Eye (tissue), 1 donor: Measurements from ENCODE around the gene TEP1.
"Not testable (repeated sequence)": the region's sequence is repeated elsewhere in the genome, so short reads cannot be mapped to it uniquely, and the experiment has no call there.

Experiments used
- DNase-seq: peaks from one replicate; pipeline ENCODE4 v3.0.0-alpha.2; 2015

The TEP1 gene

GRCh38 chr14:20386276-20386855, 26.9 kb downstream of the TEP1 start:
- no peak for DNase-seq

- no peak for DNase-seq
Measured at GRCh38 chr14:20384886-20385285, 28.4 kb downstream of the TEP1 start.

- no peak for DNase-seq
Measured at GRCh38 chr14:20384321-20384720, 29.0 kb downstream of the TEP1 start.

- no peak for DNase-seq
Measured at GRCh38 chr14:20383636-20384035, 29.7 kb downstream of the TEP1 start.

DNA sequence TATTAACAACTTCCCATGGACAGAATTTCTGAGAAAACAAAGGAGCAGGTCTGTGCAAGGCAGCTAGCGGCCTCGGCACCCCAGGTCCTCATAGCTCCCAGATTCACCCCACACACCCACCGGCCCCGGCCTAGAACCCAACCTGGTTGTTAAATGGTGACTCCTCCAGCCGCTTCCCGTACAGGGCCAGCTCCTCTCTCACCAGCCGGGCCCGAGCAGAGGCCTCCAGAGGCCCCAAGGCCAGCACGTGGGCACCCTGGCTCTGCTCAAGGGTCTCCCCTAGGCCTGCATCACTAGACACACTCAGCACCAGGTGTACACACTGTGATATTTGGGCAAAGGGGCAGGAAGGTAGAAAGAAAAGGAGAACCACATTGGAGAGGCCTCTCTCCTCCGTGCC, 30.3 kb downstream of the TEP1 start:
- no peak for DNase-seq

- no peak for DNase-seq
Measured at GRCh38 chr14:20382526-20382925, 30.8 kb downstream of the TEP1 start.

DNA sequence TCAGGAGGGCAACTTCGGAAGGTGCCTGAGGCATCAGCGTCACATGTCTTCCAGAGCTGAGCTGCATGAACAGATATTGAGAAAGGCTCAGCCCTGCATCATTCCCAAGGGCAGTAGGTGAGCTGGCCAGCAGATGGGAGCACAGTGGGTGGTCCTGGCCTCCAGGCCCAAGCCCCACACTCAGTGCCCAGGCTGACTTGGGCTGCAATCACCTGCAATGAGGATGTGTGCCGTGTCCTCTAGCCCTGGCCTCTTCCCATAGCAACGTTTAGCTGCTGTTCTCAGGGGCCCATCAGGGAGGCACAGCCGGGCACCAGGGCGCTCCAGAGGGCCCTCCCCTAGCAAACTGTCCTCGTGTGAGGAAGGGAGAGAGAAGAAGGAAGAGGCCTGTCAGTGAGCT, 32.0 kb downstream of the TEP1 start:
- DNase-seq = no peak

GRCh38 chr14:20380681-20381080, 32.6 kb downstream of the TEP1 start:
- no peak for DNase-seq

- DNase-seq = no peak
Measured at GRCh38 chr14:20379743-20380142, 33.6 kb downstream of the TEP1 start.

- no peak for DNase-seq
Measured at GRCh38 chr14:20377171-20377570, 36.1 kb downstream of the TEP1 start.

DNA sequence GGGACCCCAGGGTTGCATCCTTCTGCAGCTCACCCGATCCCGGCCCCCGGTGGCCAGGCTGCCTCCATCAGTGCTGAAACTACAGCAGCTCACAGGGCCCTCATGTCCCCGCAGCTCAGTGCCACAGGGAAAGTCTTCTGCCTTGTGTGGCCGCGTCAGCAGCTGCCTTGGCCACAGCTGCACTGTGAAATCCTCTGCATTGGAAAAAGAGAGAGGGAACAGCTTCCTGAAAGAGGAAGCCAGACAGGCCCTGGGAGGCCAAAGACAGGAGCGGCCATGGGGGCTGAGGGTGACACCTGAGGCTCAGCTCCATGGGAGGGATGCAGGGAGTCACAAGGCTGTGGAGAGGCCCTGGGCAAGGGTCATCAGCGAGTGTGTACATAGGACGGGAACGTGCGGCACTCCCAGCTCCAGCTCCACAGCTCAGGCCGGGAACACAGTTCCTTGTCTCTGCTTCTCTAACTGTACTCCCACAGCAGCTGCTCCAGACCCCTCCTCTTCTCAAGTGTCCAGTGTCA, 37.2 kb downstream of the TEP1 start:
- no peak for DNase-seq

- no peak for DNase-seq
Measured at GRCh38 chr14:20375471-20375870, 37.8 kb downstream of the TEP1 start.

DNA sequence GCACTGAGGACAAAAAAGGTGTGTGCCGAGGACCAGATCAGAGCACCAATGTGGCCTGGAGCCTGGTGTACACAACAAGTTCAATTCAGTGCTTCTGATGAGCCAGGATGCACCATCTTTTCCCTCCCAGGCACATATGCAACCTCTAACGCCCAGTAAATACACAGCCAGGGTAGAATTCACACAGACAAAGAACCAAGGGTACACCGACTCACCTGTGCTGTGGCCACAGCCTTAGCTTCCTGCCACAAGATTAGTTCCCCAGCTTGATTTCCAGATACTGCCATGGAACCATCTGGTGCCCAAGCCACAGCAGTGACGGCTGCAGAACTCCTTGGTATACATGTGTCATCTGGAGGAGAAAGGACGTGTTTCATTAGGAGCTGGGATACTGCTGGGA, 40.5 kb downstream of the TEP1 start:
- DNase-seq = no peak

- DNase-seq = no peak
Measured at GRCh38 chr14:20365928-20366327, 47.4 kb downstream of the TEP1 start.

DNA sequence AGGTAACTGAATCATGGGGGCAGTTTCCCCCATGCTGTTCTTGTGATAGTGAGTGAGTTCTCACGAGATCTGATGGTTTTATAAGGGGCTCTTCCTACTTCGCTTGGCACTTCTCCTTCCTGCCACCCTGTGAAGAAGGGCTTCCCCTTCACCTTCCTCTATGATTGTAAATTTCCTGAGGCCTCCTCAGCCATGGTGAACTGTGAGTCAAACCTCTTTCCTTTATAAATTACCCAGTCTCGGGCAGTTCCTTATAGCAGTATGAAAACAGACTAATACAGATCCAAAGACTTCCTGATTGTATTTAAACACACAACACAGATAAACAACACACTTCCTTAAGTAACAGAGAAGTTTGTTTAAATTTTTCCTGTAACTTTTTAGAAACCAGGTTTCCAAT, 54.8 kb downstream of the TEP1 start:
- DNase-seq = not testable (repeated sequence)

DNA sequence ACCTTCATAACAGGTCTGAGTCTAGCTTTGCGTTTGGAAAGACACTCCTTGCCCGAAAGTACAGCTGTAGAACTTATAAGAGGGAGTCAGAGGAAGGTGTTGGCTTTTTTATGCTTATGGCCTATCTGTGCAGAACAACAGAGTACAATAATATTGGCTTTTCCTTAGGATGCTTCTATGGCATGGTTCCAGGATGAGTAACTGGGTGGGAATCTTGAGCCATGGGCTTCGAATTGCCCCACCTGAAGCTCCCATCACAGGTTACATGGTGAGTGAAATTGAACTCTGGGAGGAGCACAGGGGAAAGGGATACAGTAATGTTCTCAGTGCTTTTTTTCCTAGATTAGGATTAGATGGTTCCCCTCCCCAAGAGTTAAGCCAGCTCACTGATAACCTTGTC, 56.9 kb downstream of the TEP1 start:
- no peak for DNase-seq

DNA sequence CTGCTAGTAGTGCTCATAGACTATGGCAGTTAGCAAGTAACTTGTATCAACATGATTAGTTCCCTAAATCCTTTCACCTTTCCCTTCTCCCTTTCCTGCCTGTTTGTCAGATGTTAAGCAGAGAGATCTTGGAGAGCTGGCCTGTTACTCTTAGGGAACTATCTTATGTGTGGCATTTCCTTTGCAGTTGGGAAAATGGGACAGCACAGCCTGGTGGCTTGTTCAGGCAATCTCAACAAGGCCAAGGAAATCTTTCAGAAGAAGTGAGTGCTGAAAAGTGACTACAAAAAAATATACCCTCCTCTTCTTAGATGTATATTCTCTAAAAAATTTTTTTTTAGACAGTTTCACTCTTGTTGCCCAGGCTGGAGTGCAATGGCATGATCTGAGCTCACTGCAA, 62.4 kb downstream of the TEP1 start:
- no peak for DNase-seq

DNA sequence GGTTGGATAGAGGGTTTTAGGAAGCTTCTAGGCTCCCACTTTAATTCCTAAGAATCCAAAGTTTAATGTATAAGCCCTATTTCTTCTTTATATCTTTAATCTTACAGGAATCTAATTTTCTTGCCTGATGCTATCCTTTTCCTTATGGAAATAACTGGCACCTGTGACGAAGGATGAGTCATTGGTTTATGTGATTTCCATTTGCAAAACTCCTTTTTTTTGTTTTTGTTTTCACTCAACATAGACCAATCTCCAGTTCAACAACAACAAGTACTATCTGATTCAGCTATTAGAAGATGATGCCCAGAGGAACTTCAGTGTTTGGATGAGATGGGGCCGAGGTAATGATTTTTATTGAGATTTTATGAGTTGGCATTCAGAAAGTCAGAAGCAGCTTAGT, 63.0 kb downstream of the TEP1 start:
- DNase-seq = no peak

DNA sequence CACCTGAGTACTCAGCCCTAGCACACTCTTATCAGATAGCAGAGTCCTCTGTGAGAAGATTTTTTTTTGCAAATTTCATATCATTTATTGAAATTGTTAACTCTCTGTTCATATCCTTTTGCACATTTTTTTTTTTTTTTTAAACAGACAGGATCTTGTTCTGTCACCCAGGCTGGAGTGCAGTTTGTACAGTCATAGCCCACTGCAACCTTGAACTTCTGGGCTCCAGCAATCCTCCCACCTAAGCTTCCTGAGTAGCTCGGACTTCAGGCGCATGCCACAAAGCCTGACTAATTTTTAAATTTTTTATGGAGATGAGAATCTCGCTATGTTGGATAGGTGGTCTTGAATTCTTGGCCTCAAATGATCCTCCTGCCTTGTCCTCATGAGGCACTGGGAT, 65.6 kb downstream of the TEP1 start:
- DNase-seq = no peak

GRCh38 chr14:20346713-20347112, 66.6 kb downstream of the TEP1 start:
- no peak for DNase-seq

- DNase-seq = no peak
Measured at GRCh38 chr14:20345366-20345765, 67.9 kb downstream of the TEP1 start.

GRCh38 chr14:20343862-20344220, 69.5 kb downstream of the TEP1 start:
- DNase-seq = peak; percentile 86

- peak; percentile 100 for DNase-seq
Measured at GRCh38 chr14:20343092-20343861, 70.0 kb downstream of the TEP1 start, which contains the start of gene PARP2. Gene PARP2 (plus strand): TSS chr14:20343635. CDS start chr14:20343642, 7 bp downstream.

DNA sequence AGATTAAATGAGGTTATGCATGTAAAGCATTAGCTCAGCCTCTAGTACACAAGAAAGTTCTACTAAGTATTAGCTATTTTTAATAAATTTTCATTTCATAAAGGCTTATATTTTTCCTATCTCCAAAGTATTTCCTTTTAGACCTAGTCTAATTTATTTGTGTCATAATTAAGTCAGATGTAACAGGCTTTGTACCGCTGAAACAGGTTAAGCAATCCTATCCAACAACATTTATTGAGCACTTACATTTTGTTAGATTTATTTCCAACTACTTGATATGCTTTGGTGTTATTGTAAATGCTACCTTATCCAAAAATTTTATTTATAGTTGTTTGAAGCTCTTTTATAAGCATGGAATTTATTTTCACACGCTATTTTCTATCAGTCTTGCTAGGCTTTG, 71.7 kb downstream of the TEP1 start:
- DNase-seq = no peak

- DNase-seq = not testable (repeated sequence)
Measured at GRCh38 chr14:20341032-20341431, 72.3 kb downstream of the TEP1 start.
